GM23338 (cell line): ENCODE results near the gene FAM89A. TPM values are rescaled to one million over a fixed set of nuclear protein-coding genes. Genes with fewer than 3 reads are reported as not detected.

Experiments
- ATAC-seq: fragments of 200-7000 bp; cut with Tn5 transposase; 3 replicates; pipeline ENCODE4 v1.9.1; 2020
- DNase-seq: peaks from one replicate; pipeline ENCODE4 v3.0.0-alpha.2; 2015; ENCODE audit warnings: low spot score
- H2AFZ ChIP-seq: fragments of 200-600 bp; sonication (generic); 2 replicates; pipeline ENCODE4 v1.8.0; 2016; ENCODE audit warnings: antibody characterized with exemption, mild to moderate bottlenecking, moderate library complexity
- H3F3A ChIP-seq: fragments of 200-600 bp; sonication (generic); replicated peaks from 2 replicates; pipeline ENCODE4 v1.8.0; 2017; ENCODE audit warnings: antibody characterized with exemption, mixed run types, low read depth
- H3K27ac ChIP-seq: fragments of 200-600 bp; sonication (generic); 2 replicates; pipeline ENCODE4 v1.6.1; 2016; ENCODE audit warnings: low read depth
- H3K27me3 ChIP-seq: fragments of 200-600 bp; sonication (generic); 2 replicates; pipeline ENCODE4 v1.8.0; 2016; ENCODE audit warnings: mild to moderate bottlenecking, mixed run types, moderate library complexity; ENCODE audit not compliant: insufficient read depth
- H3K36me3 ChIP-seq: fragments of 200-600 bp; sonication (generic); 2 replicates; pipeline ENCODE4 v1.8.0; 2016; ENCODE audit warnings: mild to moderate bottlenecking; ENCODE audit not compliant: insufficient read depth
- H3K4me1 ChIP-seq: fragments of 200-600 bp; sonication (generic); 2 replicates; pipeline ENCODE4 v1.8.0; 2016; ENCODE audit warnings: mild to moderate bottlenecking, moderate library complexity; ENCODE audit not compliant: insufficient read depth
- H3K4me2 ChIP-seq: fragments of 200-600 bp; sonication (generic); 2 replicates; pipeline ENCODE4 v1.7.1; 2017; ENCODE audit warnings: mixed run types
- H3K4me3 ChIP-seq: fragments of 200-600 bp; sonication (generic); 2 replicates; pipeline ENCODE4 v1.6.1; 2016; ENCODE audit warnings: mixed run types
- H3K79me2 ChIP-seq: fragments of 200-600 bp; sonication (generic); replicated peaks from 2 replicates; pipeline ENCODE4 v1.8.0; 2017; ENCODE audit warnings: mild to moderate bottlenecking; ENCODE audit not compliant: insufficient read depth
- H3K9me2 ChIP-seq: fragments of 200-600 bp; sonication (generic); 2 replicates; pipeline ENCODE4 v1.8.0; 2017; ENCODE audit not compliant: insufficient read depth
- H4K20me1 ChIP-seq: fragments of 200-600 bp; sonication (generic); replicated peaks from 2 replicates; pipeline ENCODE4 v1.8.0; 2017; ENCODE audit warnings: mild to moderate bottlenecking; ENCODE audit not compliant: insufficient read depth
- H3K27ac Mint-ChIP-seq: 2 replicates; pipeline ENCODE4 v1.8.0; 2020; ENCODE audit warnings: inconsistent platforms, mild to moderate bottlenecking, moderate library complexity, mixed read lengths
- H3K27me3 Mint-ChIP-seq: 3 replicates; pipeline ENCODE4 v1.8.0; 2022; ENCODE audit warnings: low read depth, mild to moderate bottlenecking, moderate library complexity, mixed read lengths, inconsistent platforms; ENCODE audit not compliant: insufficient read depth, poor library complexity
- H3K36me3 Mint-ChIP-seq: 3 replicates; pipeline ENCODE4 v1.8.0; 2021; ENCODE audit warnings: low read depth, mild to moderate bottlenecking, inconsistent platforms, moderate library complexity, mixed read lengths
- H3K4me1 Mint-ChIP-seq: 3 replicates; pipeline ENCODE4 v1.8.0; 2020; ENCODE audit warnings: mild to moderate bottlenecking, inconsistent platforms, mixed read lengths
- H3K4me3 Mint-ChIP-seq: 3 replicates; pipeline ENCODE4 v1.8.0; 2021; ENCODE audit warnings: moderate library complexity, mild to moderate bottlenecking, inconsistent platforms, mixed read lengths
- H3K9me3 Mint-ChIP-seq: 3 replicates; pipeline ENCODE4 v1.8.0; 2020; ENCODE audit warnings: moderate library complexity, mild to moderate bottlenecking, inconsistent platforms, mixed read lengths
- CTCF ChIP-seq, 2 experiments: fragments of 200-600 bp in 1 of 2; sonication (generic) in 1 of 2; conservative IDR thresholded peaks; 2 replicates each; pipeline versions ENCODE4 v1.5.1 to v1.6.1; 2016 to 2017; ENCODE audit warnings: antibody characterized with exemption in 2 of 2, low read depth in 2 of 2, mild to moderate bottlenecking in 2 of 2, moderate library complexity in 1 of 2
- ETS1 ChIP-seq: IDR thresholded peaks from 2 replicates; pipeline ENCODE4 v1.6.1; 2016; ENCODE audit warnings: antibody characterized with exemption
- EZH2 ChIP-seq: fragments of 200-600 bp; sonication (generic); IDR thresholded peaks from one replicate; pipeline ENCODE4 v1.8.0; 2017; ENCODE audit warnings: antibody characterized with exemption, mild to moderate bottlenecking, low read depth; ENCODE audit not compliant: unreplicated experiment
- NANOG ChIP-seq: IDR thresholded peaks from 2 replicates; pipeline ENCODE4 v1.6.1; 2016; ENCODE audit warnings: antibody characterized with exemption, borderline replicate concordance
- STAT1 ChIP-seq: IDR thresholded peaks from one replicate; pipeline ENCODE4 v1.6.1; 2016; ENCODE audit warnings: antibody characterized with exemption; ENCODE audit not compliant: unreplicated experiment
- ZNF114 ChIP-seq: fragments of 250-450 bp; sonication (Bioruptor Pico); IDR thresholded peaks from 2 replicates; pipeline ENCODE4 v1.5.0; 2020; ENCODE audit warnings: mild to moderate bottlenecking, moderate library complexity
- ZNF331 ChIP-seq: fragments of 250-450 bp; sonication (Bioruptor Pico); IDR thresholded peaks from 2 replicates; pipeline ENCODE4 v1.5.0; 2020; ENCODE audit warnings: low read depth, mild to moderate bottlenecking, moderate library complexity
- polyA plus RNA-seq: library from polyadenylated mRNA; unstranded; fragments of >200 nt; fragmentation: Nextera tagmentation; extraction: Ambion mirVana; gene quantifications from 2 replicates; pipeline ENCODE4 v1.2.1, GENCODE V29; 2016
- total RNA-seq: library from RNA; depleted of rRNA; stranded (reverse); fragments of >200 nt; shearing (Covaris generic); gene quantifications from 2 replicates; pipeline ENCODE4 v1.2.3, GENCODE V29; 2014

Gene FAM89A
- total and polyA plus RNA-seq, 2 experiments from 2014 or later = 3.2 to 3.8 TPM

- TF ChIP-seq CTCF (conservative IDR thresholded peaks at IDR 0.05; ENCODE audit: low read depth in 2 of 2) (no peak), EZH2 (no peak), NANOG (no peak)
- H3K4me1 ChIP-seq = no peaks in the 10 kb centered on the region
- H3K27me3 Mint-ChIP-seq = peaks cover 3% of the 10 kb centered on the region
- DNase-seq (no peak), ATAC-seq (no peak)
- H2AFZ ChIP-seq = no peak overlapping the region
- H3K36me3 ChIP-seq = no peaks in the 10 kb centered on the region
- no peak overlapping the region for H3K4me3 Mint-ChIP-seq
- H3K36me3 Mint-ChIP-seq = no peaks in the 10 kb centered on the region
- H3K9me2 ChIP-seq = no peaks in the 10 kb centered on the region
- H3F3A ChIP-seq = no peaks in the 10 kb centered on the region
- no peak overlapping the region for H3K4me3 ChIP-seq
- no peaks in the 10 kb centered on the region for H3K79me2 ChIP-seq
- H3K27ac Mint-ChIP-seq = no peak overlapping the region
- no peak overlapping the region for H3K4me2 ChIP-seq
- H4K20me1 ChIP-seq = no peaks in the 10 kb centered on the region; the same call in 1 of the 2 replicates
- no peaks in the 10 kb centered on the region for H3K9me3 Mint-ChIP-seq
- no peak overlapping the region for H3K27ac ChIP-seq
- no peaks in the 10 kb centered on the region for H3K4me1 Mint-ChIP-seq
- H3K27me3 ChIP-seq = no peaks in the 10 kb centered on the region
Observed at GRCh38 chr1:231055271-231055670, 15.2 kb upstream of the FAM89A start.

- Mint-ChIP-seq H3K27ac (no peak overlapping the region), H3K4me3 (no peak overlapping the region), H3K4me1 (no peaks in the 10 kb centered on the region), H3K27me3 (peaks cover 4% of the 10 kb centered on the region), H3K36me3 (no peaks in the 10 kb centered on the region), H3K9me3 (no peaks in the 10 kb centered on the region)
- Histone ChIP-seq H3K27ac (no peak overlapping the region), H3K4me2 (no peak overlapping the region), H3K79me2 (no peaks in the 10 kb centered on the region), H3K9me2 (no peaks in the 10 kb centered on the region), H3K4me1 (no peaks in the 10 kb centered on the region), H2AFZ (no peak overlapping the region), H3F3A (no peaks in the 10 kb centered on the region), H3K4me3 (no peak overlapping the region), H3K36me3 (no peaks in the 10 kb centered on the region), H3K27me3 (no peaks in the 10 kb centered on the region), H4K20me1 (no peaks in the 10 kb centered on the region; the same call in 1 of the 2 replicates)
- no peak for TF ChIP-seq ZNF331 (CRISPR knock-in tag)
- no peak for TF ChIP-seq STAT1
- TF ChIP-seq ZNF114 (CRISPR knock-in tag) = no peak
- TF ChIP-seq ETS1 = no peak
- TF ChIP-seq NANOG = no peak
- DNase-seq (no peak), ATAC-seq (no peak)
Observed at GRCh38 chr1:231053493-231054162, 13.6 kb upstream of the FAM89A start.

GRCh38 chr1:231052777-231053176 is 12.7 kb upstream of the FAM89A start:
- H3K4me2 ChIP-seq = no peak overlapping the region
- Mint-ChIP-seq H3K4me3 (no peak overlapping the region), H3K4me1 (no peaks in the 10 kb centered on the region), H3K9me3 (no peaks in the 10 kb centered on the region), H3K27ac (no peak overlapping the region), H3K36me3 (no peaks in the 10 kb centered on the region), H3K27me3 (peaks cover 6% of the 10 kb centered on the region)
- H3K27ac ChIP-seq = no peak overlapping the region
- no peaks in the 10 kb centered on the region for H3K79me2 ChIP-seq
- no peak overlapping the region for H2AFZ ChIP-seq
- ATAC-seq (no peak), DNase-seq (no peak)
- 0 out of 2 replicates have a peak, but pooled peaks cover 1% of the 10 kb centered on the region for H4K20me1 ChIP-seq
- no peaks in the 10 kb centered on the region for H3K36me3 ChIP-seq
- H3K27me3 ChIP-seq = peaks cover 4% of the 10 kb centered on the region
- no peaks in the 10 kb centered on the region for H3F3A ChIP-seq
- no peaks in the 10 kb centered on the region for H3K4me1 ChIP-seq
- no peak overlapping the region for H3K4me3 ChIP-seq
- H3K9me2 ChIP-seq = no peaks in the 10 kb centered on the region
- TF ChIP-seq ZNF331 (CRISPR knock-in tag) (no peak), ZNF114 (CRISPR knock-in tag) (no peak), CTCF (conservative IDR thresholded peaks at IDR 0.05; ENCODE audit: low read depth in 2 of 2) (no peak)
